Naive B cell (primary cell): ENCODE measurements around the gene SCGN. TPM values are rescaled to one million over a fixed set of nuclear protein-coding genes. Genes with fewer than 3 reads are reported as not detected.

ENCODE experiments used
- ATAC-seq, 2 donors: fragments of 150-1000 bp; cut with Tn5 transposase; 2 replicates each; pipeline ENCODE4 v1.10.0; 2021; ENCODE audit warnings: low read depth in 2 of 2, mild to moderate bottlenecking in 2 of 2, moderate library complexity in 2 of 2
- DNase-seq: peaks from one replicate; pipeline ENCODE4 v3.0.0; 2022
- H3K27ac Mint-ChIP-seq, 6 donors: one replicate each; pipeline ENCODE4 v1.8.0; 2020 to 2022; ENCODE audit warnings: mild to moderate bottlenecking in 6 of 6, mixed read lengths in 6 of 6, moderate library complexity in 5 of 6, inconsistent platforms in 2 of 6
- H3K27me3 Mint-ChIP-seq, 3 donors: one replicate each; pipeline ENCODE4 v1.8.0; 2021 to 2022; ENCODE audit warnings: mixed read lengths in 3 of 3, mild to moderate bottlenecking in 1 of 3
- H3K36me3 Mint-ChIP-seq, 2 donors: one replicate each; pipeline ENCODE4 v1.8.0; 2020 to 2022; ENCODE audit warnings: mixed read lengths in 2 of 2, inconsistent platforms in 1 of 2, mild to moderate bottlenecking in 1 of 2
- H3K4me1 Mint-ChIP-seq, 3 donors: one replicate each; pipeline ENCODE4 v1.8.0; 2020 to 2022; ENCODE audit warnings: mixed read lengths in 3 of 3, inconsistent platforms in 1 of 3, mild to moderate bottlenecking in 1 of 3, moderate library complexity in 1 of 3
- H3K4me3 Mint-ChIP-seq, 8 donors: one replicate each; pipeline ENCODE4 v1.8.0; 2020 to 2022; ENCODE audit warnings: mild to moderate bottlenecking in 8 of 8, mixed read lengths in 8 of 8, moderate library complexity in 8 of 8, inconsistent platforms in 2 of 8
- H3K9me3 Mint-ChIP-seq, 7 donors: one replicate each; pipeline ENCODE4 v1.8.0; 2020 to 2022; ENCODE audit warnings: mixed read lengths in 7 of 7, mild to moderate bottlenecking in 5 of 7, inconsistent platforms in 2 of 7, moderate library complexity in 1 of 7
- polyA plus RNA-seq, 6 donors: library from polyadenylated mRNA; unstranded; fragments of 300-500 nt; fragmentation: Illumina TruSeq; gene quantifications; one replicate each; pipeline ENCODE4 v1.2.3, GENCODE V29; 2021; ENCODE audit warnings: low read depth in 6 of 6

The SCGN gene
- polyA plus RNA-seq, 6 donors from 2014 or later, result not detected

DNA sequence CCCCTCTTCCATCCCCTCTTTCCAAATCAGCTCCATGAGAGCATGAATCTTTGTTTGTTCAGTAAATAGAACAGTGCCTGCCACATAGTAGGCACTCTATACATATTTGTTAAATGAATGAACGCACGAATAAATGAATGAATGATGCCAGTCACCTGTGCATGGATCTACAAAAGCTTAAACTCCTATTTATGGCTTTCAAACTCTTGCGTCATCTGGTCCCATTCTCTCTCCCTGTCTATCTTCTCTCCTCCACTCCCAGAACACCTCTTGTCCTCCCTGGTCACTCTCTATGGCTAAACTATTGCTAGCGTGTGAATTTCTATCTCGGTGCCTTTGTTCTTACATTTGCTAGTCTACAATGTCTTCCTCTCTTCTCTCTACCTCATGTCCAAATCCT is 24.8 kb downstream of the SCGN start:
- Mint-ChIP-seq H3K27ac (no peak overlapping the region), H3K9me3 (no peaks in the 10 kb centered on the region), H3K4me1 (no peaks in the 10 kb centered on the region)

DNA sequence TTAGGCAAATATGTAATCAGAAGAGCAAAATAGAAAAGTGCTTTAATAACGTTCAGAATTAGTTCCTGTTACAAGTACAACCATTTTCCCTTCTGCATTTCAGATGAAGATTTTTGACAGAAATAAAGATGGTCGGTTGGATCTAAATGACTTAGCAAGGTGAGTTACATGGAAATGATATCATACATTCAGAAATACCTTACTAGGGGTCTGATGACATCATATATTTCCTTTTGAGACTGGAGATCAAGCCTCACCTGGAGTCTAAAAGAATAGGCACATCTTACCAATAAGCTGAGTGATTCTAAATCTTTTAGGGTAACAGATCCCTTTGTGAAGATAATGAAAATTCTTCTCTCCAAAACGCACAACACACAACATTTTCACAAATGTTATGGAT is 29.8 kb downstream of the SCGN start:
- ATAC-seq (no peak), DNase-seq (no peak)
- H3K27me3 Mint-ChIP-seq, result peaks cover 22 to 37% (median 25%) of the 10 kb centered on the region in 3 donors
- no peaks in the 10 kb centered on the region for H3K4me1 Mint-ChIP-seq
- H3K36me3 Mint-ChIP-seq, result peaks cover 0 to 4% of the 10 kb centered on the region in 2 donors
- peaks cover 0 to 6% (median 3%) of the 10 kb centered on the region in 7 donors for H3K9me3 Mint-ChIP-seq
- H3K4me3 Mint-ChIP-seq, result no peak overlapping the region
- H3K27ac Mint-ChIP-seq, result no peak overlapping the region

More for the DNA sequence above, 24.8 kb downstream of the SCGN start:
- Mint-ChIP-seq H3K4me3 (no peak overlapping the region), H3K27me3 (peaks cover 14 to 28% (median 16%) of the 10 kb centered on the region in 3 donors), H3K36me3 (no peaks in the 10 kb centered on the region)
- no peak for ATAC-seq
- no peak for DNase-seq

DNA sequence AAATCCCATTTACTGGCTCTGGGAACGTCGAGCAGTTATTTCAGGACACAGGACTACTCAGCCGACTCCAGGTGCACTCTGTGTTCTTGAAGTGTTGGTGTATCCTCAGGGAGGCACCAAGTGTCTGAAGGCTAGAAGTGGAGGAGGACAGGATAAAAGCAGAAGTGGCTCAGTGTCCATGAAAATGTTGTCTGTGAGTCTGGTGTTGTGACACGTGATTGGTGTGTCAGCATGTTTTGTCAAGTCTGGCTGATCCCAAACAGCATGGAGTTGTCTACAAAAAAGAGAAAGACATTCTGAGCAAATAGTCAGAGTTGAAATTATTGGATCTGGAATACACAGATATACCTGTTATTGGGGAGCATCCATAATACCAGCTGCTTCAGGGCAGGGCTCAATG is 30.3 kb downstream of the SCGN start:
- ATAC-seq (no peak), DNase-seq (no peak)
- Mint-ChIP-seq H3K27me3 (peaks cover 22 to 37% (median 25%) of the 10 kb centered on the region in 3 donors), H3K9me3 (peaks cover 0 to 6% (median 3%) of the 10 kb centered on the region in 7 donors), H3K27ac (no peak overlapping the region), H3K36me3 (peaks cover 0 to 4% of the 10 kb centered on the region in 2 donors), H3K4me3 (no peak overlapping the region), H3K4me1 (no peaks in the 10 kb centered on the region)

DNA sequence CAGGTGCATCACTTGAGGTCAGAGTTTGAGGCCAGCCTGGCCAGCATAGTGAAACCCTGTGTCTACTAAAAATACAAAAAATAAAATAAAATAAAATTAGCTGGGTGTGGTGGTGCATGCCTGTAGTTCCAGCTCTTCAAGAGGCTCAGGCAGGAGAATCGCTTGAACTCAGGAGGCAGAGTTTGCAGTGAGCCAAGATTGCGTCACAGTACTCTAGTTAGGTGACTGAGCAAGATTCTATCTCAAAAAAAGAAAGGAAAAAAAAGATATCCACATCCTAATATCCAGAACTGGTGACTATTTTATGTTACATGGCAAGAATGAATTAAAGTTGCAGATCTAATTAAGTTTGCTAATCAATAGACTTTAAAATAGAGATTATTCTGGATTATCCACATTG is 32.5 kb downstream of the SCGN start:
- H3K9me3 Mint-ChIP-seq, result peaks cover 0 to 6% (median 3%) of the 10 kb centered on the region in 7 donors
- peaks cover 27 to 45% (median 36%) of the 10 kb centered on the region in 3 donors for H3K27me3 Mint-ChIP-seq
- ATAC-seq (no peak), DNase-seq (no peak)
- no peaks in the 10 kb centered on the region for H3K4me1 Mint-ChIP-seq
- peaks cover 0 to 4% of the 10 kb centered on the region in 2 donors for H3K36me3 Mint-ChIP-seq
- H3K4me3 Mint-ChIP-seq, result no peak overlapping the region
- no peak overlapping the region for H3K27ac Mint-ChIP-seq

DNA sequence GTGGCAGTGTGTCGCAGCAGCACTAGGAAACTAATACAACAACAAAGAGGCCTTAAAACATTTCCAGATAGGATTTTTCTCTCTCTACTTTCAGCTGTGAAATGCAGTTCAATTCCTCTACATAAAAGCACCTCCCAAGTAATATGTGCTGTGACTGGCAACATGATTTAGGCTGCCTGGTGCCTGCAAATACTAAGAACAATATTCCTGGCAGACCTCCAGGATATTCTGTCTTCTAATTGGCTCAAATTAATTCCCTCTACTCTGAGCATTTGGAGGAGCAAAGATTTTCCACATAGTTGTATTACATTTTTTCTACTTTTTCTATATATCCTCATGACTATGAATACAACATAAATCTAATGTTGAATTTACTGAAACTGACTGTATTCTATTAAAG is 33.2 kb downstream of the SCGN start:
- DNase-seq, result no peak
- H3K36me3 Mint-ChIP-seq, result peaks cover 0 to 4% of the 10 kb centered on the region in 2 donors
- H3K9me3 Mint-ChIP-seq, result peaks cover 0 to 6% (median 3%) of the 10 kb centered on the region in 7 donors
- H3K27me3 Mint-ChIP-seq, result peaks cover 31 to 52% (median 42%) of the 10 kb centered on the region in 3 donors
- no peak overlapping the region for H3K4me3 Mint-ChIP-seq
- no peak overlapping the region for H3K27ac Mint-ChIP-seq
- no peaks in the 10 kb centered on the region for H3K4me1 Mint-ChIP-seq
- ATAC-seq, result no peak

DNA sequence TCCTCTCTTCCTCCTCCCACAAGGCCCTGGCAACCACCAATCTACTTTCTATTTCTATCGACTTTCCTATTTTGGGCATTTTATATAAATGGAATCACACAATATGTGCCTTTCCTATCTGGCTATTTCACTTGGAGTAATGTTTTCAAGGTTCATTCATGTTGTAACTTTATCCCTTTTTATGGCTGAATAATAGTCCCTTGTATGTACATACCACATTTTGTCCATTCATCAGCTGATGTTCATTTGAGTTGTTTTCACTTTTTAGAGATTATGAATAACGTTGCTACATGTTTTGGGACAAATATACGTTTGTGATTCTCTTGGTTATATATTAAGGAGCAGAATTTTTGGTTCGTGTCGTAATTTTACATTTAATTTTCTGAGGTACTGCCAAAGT is 33.9 kb downstream of the SCGN start:
- Mint-ChIP-seq H3K27me3 (peaks cover 34 to 52% (median 45%) of the 10 kb centered on the region in 3 donors), H3K4me3 (no peak overlapping the region), H3K36me3 (peaks cover 0 to 4% of the 10 kb centered on the region in 2 donors), H3K9me3 (peaks cover 0 to 6% (median 3%) of the 10 kb centered on the region in 7 donors), H3K4me1 (no peaks in the 10 kb centered on the region), H3K27ac (no peak overlapping the region)
- DNase-seq (no peak), ATAC-seq (no peak)

DNA sequence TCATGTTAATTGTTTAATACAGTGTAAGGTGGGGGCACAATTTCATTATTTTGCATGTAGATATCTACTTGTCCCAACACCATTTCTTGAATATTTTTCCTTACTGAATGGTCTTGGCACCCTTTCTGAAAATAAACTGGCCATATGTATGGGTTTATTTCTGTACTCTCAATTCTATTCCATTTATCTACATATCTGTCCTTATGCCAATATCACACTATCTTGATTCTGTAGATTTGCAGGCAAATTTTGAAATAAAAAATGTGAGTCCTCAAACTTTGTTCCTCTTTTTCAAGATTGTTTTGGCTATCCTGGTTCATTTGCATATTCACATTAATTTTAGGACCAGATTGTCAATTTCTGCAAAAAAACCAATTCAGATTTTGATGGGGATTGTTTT is 34.8 kb downstream of the SCGN start:
- H3K4me3 Mint-ChIP-seq, result no peak overlapping the region
- ATAC-seq (no peak), DNase-seq (no peak)
- no peaks in the 10 kb centered on the region for H3K4me1 Mint-ChIP-seq
- peaks cover 0 to 6% (median 3%) of the 10 kb centered on the region in 7 donors for H3K9me3 Mint-ChIP-seq
- H3K27ac Mint-ChIP-seq, result no peak overlapping the region
- H3K36me3 Mint-ChIP-seq, result peaks cover 0 to 4% of the 10 kb centered on the region in 2 donors
- H3K27me3 Mint-ChIP-seq, result peaks cover 32 to 51% (median 47%) of the 10 kb centered on the region in 3 donors

DNA sequence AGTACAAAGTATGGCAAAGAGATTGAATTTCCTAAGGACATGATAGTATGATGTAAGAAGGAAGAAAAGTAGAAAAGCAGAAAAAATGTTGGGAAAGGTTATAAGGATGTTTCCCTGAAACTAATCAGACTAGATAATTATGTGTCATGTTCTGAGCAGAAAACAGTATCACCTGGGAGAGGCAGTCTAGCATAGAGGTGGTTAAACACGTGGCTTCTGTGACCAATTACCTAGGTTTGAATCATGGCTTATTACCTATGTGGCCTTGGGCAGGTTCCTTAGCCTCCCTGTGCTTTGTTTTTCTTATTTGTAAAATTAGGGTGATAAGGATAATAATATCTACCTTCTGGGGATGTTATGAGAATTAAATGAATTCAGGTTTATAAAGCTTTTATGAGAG is 38.0 kb downstream of the SCGN start:
- peaks cover 0 to 4% of the 10 kb centered on the region in 2 donors for H3K36me3 Mint-ChIP-seq
- no peak for DNase-seq
- no peak overlapping the region for H3K4me3 Mint-ChIP-seq
- peaks cover 25 to 50% (median 31%) of the 10 kb centered on the region in 3 donors for H3K27me3 Mint-ChIP-seq
- H3K27ac Mint-ChIP-seq, result peak overlapping the region in 1 of 6 donors; percentile 6
- H3K9me3 Mint-ChIP-seq, result peaks cover 0 to 6% (median 3%) of the 10 kb centered on the region in 7 donors
- no peak for ATAC-seq
- no peaks in the 10 kb centered on the region for H3K4me1 Mint-ChIP-seq

DNA sequence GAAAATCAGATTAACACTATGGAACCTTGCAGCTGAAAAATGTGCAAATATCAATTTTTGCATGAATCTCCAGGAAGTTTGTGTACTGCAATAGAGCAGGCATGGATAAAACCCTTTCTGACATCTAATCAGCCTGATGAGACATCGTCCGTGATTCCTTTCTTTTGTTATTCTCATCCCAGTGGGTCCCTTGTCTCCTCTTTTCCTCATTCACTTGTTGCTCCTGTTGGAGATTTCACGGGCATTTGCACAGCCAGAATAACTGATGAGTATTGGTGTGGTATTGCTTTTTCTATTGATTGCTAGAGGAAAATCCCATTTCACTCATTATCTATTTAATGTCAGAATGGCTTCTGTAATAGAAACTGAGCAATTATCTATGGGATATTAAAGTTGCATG is 39.9 kb downstream of the SCGN start:
- DNase-seq (no peak), ATAC-seq (no peak)
- no peak overlapping the region for H3K4me3 Mint-ChIP-seq
- no peaks in the 10 kb centered on the region for H3K4me1 Mint-ChIP-seq
- no peak overlapping the region for H3K27ac Mint-ChIP-seq
- H3K27me3 Mint-ChIP-seq, result peaks cover 18 to 51% (median 23%) of the 10 kb centered on the region in 3 donors
- H3K36me3 Mint-ChIP-seq, result no peaks in the 10 kb centered on the region
- no peaks in the 10 kb centered on the region for H3K9me3 Mint-ChIP-seq

DNA sequence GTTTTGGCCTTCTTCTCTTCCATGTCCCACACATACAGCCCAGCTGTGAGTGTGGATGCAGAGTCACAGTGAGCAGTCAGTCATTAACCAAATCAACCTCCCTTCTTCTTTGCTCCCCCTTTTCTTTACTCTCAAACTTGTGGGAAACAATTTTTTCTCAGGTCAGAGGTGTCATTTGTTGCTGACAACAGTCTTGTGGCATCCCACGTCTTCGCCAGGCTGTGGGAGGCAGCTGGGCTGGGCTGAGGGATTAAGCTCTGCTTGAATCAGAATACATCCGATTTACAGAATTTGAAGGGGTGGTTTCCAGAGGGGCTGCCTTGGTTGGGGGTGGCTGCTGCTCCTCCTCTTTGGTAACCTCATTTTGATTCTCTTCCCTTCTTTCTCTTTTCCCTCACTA is 40.5 kb downstream of the SCGN start:
- DNase-seq (no peak), ATAC-seq (no peak)
- Mint-ChIP-seq H3K27me3 (peaks cover 18 to 51% (median 23%) of the 10 kb centered on the region in 3 donors), H3K27ac (no peak overlapping the region), H3K9me3 (no peaks in the 10 kb centered on the region), H3K36me3 (no peaks in the 10 kb centered on the region), H3K4me3 (no peak overlapping the region), H3K4me1 (no peaks in the 10 kb centered on the region)

DNA sequence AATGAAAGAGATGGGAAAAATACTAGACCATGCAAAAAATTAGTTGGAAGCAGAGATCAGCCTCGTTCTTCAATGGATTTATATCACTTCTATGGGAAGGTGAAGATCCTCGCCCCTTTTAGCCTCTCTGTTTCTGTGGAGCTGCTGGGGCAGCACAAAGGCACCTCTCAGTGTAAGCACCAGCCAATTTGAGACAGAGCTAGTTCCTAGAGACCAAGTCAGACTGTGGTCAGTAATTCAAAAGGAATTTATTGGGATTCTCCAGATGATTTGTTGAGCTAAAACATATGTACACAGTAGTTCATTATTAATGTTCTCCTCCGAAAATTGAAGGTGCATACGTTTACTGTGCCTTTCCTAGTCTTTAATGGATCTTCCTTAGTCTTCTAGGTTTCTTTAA is 42.4 kb downstream of the SCGN start:
- Mint-ChIP-seq H3K4me3 (no peak overlapping the region), H3K27me3 (peaks cover 22 to 52% (median 24%) of the 10 kb centered on the region in 3 donors), H3K27ac (no peak overlapping the region), H3K4me1 (no peaks in the 10 kb centered on the region), H3K9me3 (peaks cover 0 to 8% (median 0%) of the 10 kb centered on the region in 7 donors), H3K36me3 (no peaks in the 10 kb centered on the region)
- ATAC-seq (no peak), DNase-seq (no peak)

DNA sequence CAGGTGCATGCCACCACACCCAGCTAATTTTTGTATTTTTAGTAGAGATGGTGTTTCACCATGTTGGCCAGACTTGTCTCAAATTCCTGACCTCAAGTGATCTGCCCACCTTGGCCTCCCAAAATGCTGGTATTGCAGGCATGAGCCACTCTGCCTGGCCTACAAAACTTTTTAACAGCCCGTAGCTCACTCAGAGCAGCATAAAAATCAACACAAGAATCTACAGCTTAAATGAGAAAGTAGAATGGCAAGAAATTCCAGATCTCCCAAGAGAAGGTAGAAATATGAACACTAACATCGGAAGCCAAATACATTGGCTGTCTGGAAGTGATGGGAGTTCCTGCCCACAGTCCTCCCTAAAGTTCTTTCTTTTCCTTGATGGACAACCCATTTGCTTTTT is 43.7 kb downstream of the SCGN start:
- no peak for DNase-seq
- peaks cover 13 to 45% (median 14%) of the 10 kb centered on the region in 3 donors for H3K27me3 Mint-ChIP-seq
- peaks cover 0 to 8% (median 0%) of the 10 kb centered on the region in 7 donors for H3K9me3 Mint-ChIP-seq
- ATAC-seq, result no peak
- no peaks in the 10 kb centered on the region for H3K4me1 Mint-ChIP-seq
- no peak overlapping the region for H3K4me3 Mint-ChIP-seq
- H3K27ac Mint-ChIP-seq, result no peak overlapping the region
- H3K36me3 Mint-ChIP-seq, result no peaks in the 10 kb centered on the region

DNA sequence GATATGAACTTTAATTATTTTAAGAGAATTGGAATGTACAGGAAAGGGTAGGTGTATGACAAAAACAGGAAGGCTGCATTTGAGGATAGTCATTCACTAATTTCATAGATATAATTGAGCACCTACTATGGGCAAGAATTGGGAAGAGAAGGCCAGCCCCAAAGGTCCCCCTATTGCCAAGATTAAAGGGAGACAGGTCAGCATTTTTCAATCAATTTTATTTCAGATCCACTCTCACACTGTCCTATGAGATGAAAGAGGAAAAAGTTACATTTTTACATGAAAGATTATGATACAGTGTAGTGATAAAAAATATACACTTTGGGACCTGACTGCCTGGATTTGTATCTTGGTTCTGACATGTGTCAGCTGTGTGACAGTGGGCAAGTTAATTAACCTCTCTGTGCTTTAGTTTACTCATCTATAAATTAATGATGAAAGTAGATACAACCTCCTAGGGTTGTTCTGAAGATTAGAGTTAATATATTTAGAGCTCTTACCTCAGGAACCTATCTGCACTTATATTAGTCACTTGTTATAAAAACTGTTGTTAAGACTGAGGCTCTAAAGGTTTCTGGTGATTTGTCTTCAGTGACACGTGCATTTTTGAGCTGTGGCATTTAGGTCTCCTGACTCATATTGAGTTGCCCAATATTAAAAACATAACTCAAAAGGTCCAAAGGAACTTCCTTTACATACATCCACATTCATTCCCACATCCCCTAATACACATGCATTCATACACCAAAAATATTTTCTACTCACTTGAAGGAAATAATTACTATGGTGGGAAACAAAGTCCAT is 45.7 kb downstream of the SCGN start:
- peaks cover 14 to 46% (median 19%) of the 10 kb centered on the region in 3 donors for H3K27me3 Mint-ChIP-seq
- peaks cover 0 to 8% (median 0%) of the 10 kb centered on the region in 7 donors for H3K9me3 Mint-ChIP-seq
- H3K27ac Mint-ChIP-seq, result no peak overlapping the region
- ATAC-seq (no peak), DNase-seq (no peak)
- H3K36me3 Mint-ChIP-seq, result no peaks in the 10 kb centered on the region
- H3K4me1 Mint-ChIP-seq, result no peaks in the 10 kb centered on the region
- no peak overlapping the region for H3K4me3 Mint-ChIP-seq

DNA sequence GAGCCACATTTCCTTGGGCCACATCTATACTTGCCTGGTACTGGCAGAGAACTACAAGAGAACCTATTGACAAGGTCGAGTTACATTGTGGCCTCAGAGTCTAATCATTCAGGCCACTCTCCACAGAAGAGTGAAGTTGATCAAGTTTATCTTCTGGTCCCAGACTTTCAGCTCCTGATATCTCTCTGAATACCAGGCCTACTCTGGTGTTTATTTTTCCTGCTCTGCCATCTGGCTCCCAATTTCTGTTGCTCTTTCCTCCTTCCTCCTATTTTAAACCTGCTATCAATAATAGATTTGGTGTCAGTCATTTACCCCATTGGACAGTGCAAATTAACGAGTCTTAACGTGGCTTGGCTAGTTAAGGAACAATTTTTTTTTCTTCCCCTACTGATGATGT is 46.6 kb downstream of the SCGN start:
- no peaks in the 10 kb centered on the region for H3K36me3 Mint-ChIP-seq
- peaks cover 15 to 45% (median 19%) of the 10 kb centered on the region in 3 donors for H3K27me3 Mint-ChIP-seq
- H3K27ac Mint-ChIP-seq, result no peak overlapping the region
- no peak overlapping the region for H3K4me3 Mint-ChIP-seq
- ATAC-seq, result no peak
- DNase-seq, result no peak
- no peaks in the 10 kb centered on the region for H3K4me1 Mint-ChIP-seq
- peaks cover 0 to 8% (median 0%) of the 10 kb centered on the region in 7 donors for H3K9me3 Mint-ChIP-seq
